NCI-H146 treated with DMSO at 0.1 percent for 48 hours (cell line): ENCODE measurements around the gene PLEKHG1.

Experiments
- DNase-seq: peaks from one replicate; lab custom pipeline; 2025; ENCODE audit not compliant: unreplicated experiment; lab: John Stamatoyannopoulos, UW

Gene PLEKHG1

DNA sequence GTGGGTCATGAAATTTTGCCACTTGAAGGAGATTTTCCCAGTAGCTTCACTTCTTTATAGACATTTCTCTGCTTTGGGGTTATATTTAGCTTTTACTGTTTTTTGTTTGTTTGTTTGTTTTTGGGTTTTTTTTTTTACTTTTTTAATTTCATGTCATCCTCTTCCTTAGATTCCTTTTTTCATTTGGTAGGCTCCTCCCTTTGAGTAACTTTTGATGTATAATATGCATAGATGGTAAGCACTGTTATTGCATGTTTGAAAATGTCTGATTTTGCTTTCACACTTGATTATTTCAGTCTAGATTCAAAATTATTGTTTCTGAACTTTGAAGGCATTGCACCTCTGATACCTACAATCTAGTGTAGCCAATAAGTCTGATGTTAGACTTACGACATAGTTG lies 37.6 kb downstream of the PLEKHG1 start:
- no peak for DNase-seq

DNA sequence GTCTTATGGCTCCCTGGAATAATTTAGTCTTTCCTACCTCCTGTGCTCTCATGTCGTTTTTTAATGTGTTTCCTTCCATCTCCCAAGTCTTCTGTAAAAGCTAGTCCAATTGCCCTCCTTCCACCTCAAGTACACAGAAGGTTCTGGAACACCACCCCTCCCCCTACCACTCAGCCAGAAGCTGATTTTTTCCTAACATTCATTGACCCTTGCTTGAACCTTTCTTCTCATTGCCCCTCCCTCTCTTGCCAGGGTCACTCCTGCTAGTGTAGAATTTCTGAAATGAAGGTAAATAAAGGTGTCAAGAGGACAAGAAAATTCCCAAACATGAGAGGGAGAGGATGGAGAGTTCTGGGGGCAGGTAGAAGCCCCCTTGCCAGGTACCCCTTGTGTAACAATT lies 38.6 kb downstream of the PLEKHG1 start:
- no peak for DNase-seq

DNA sequence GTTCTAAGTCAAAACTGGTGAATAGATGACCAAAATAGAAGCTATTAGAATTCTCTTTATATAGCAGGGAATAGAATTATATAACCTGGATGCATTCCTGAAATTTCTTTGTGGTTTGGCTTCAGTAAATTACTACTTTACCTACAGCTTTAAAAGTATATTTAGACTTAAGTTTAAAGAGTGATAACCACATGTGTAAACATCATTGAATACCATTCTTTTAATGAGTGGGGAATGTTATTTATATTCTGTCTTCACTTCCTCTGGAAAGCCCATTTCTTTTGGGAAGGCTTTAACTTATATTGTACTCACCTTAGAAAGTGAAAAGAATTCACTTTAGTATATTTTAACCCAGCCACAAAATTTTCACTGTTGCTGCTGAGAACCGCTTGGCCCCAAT lies 39.1 kb downstream of the PLEKHG1 start:
- DNase-seq = no peak

DNA sequence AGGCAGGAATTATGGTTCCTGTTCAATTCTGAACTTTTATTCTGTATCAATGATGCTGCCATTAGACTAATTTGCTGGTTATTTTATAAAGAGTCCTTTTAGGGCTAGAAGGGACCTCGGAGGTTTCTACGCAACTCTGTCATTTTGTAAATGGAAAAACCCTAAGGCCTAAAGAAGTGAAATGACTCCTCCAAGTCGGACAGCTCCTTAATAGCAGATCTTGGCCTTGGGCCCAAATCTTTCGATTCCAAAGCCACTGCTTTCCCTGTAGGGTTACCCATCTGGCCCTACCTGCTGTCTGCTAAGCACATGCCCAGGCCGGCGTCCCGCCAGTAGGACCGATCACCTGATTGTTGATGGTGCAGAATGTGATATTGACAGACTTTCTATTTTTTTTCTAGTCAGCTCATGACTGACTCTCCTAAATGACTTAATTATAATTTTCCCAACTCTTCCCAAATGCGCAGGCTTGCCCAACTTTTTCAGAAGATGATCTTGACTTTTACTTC lies 40.2 kb downstream of the PLEKHG1 start:
- no peak for DNase-seq

DNA sequence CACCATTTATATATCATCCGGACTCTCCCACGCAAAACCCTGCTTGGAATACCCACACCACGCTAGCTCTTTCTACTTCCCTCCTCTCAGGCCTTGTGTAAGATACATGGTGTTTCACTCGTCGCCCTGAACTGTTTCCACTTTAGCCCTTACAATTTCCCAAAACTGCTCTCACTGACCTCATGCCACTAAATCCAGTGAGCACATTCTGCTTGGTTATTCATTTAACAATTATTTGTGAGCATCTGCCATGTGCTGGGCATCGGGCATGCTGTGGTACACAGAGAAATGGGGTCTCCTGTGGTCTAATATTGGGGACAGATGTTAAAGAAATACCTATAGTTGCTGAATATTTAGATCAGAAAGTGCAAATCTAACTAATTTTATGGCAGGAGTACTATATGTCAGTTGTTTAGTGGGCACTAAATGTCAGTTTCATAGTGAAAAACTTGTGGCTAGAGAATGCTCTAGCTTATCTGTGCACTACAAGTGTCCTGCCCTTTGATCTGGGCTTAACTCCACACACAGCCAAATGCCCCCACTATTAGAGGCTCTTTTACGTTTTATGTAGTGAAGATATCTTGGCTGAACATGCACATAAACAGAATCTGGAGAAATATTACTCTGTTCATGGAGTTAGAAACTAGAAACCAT lies 41.0 kb downstream of the PLEKHG1 start:
- no peak for DNase-seq

DNA sequence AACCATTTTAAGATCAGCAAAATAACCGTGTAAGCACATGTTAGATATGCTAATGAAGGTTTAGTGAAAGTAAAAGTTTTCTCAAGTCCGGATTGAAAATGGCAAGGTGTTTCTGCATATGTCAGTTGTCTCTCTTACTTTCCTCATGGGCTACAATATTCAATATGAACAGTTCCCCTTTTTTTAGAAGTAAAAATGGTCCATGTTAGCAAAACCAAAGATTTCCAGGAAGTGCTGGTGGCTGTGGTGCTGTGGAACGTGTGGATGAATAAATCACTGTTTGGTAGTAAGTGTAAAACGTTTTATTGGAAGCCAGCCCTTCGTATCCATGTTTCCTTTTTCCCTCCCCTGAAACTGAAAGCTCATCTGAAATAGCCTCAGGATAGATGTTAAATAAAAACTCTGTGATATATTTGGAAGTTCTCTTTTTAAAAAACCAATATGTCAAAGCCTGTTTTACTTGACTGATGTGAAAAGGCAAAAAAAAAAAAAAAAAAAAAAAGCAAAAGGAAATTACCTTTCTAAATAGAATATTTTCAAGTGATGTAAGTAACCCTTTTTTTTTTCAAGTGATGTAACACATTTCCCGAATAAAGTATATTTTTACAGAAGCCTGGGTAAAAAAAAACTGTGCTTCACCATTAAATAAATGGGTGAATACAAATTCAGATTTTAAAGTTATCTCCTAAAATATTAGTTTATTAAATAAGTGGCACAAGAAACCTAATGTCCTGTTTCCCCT lies 41.9 kb downstream of the PLEKHG1 start:
- DNase-seq = no peak

DNA sequence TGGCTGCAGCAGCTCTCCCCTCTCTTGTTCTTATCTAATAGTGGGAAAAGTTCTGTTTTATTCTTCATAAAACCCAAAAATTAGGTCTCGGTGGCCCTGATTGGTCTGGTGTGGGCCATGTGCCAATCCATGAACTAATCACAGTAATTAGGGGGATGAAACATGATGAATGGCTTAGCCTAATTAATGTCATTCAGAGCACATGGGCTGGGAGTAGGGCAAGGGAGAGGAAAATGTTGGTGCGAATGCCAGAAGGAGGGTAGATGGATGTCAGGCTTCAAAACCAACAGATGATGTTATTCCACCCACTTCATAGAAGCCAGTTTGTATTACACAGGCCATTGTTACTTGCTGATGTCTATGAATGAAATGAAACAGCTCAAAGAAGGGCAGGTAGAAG lies 46.5 kb downstream of the PLEKHG1 start:
- DNase-seq = no peak

DNA sequence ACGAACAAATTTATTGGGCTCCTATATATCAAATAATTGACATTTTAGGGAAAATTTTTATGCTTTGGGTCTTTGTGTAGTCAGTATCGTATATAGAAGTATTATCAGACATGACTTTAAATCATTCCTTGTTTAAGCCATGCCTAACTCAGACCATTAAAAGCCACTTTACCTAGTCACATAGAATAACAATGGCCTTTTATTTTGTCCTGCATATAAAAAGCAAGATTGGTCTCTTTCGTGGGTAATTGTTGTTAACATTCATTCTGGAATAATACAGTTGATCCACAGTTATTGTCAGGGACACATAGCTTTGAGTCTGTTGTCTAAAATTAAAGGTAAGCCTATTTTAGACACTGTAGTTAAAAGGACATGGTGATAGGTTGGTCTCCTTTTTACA lies 47.4 kb downstream of the PLEKHG1 start:
- no peak for DNase-seq
